GM19238 (cell line): ENCODE results near the gene LRRC4.

ENCODE experiments used
- DNase-seq: peaks from one replicate; pipeline ENCODE4 v3.0.0; 2011; ENCODE audit warnings: low spot score; ENCODE audit not compliant: insufficient read length

The LRRC4 gene

GRCh38 chr7:128031901-128032604 is 816 bp upstream of the LRRC4 start:
- DNase-seq = peak; percentile 52

- no peak for DNase-seq
These were observed 979 bp downstream of the LRRC4 start for GRCh38 chr7:128030263-128030653.

DNA sequence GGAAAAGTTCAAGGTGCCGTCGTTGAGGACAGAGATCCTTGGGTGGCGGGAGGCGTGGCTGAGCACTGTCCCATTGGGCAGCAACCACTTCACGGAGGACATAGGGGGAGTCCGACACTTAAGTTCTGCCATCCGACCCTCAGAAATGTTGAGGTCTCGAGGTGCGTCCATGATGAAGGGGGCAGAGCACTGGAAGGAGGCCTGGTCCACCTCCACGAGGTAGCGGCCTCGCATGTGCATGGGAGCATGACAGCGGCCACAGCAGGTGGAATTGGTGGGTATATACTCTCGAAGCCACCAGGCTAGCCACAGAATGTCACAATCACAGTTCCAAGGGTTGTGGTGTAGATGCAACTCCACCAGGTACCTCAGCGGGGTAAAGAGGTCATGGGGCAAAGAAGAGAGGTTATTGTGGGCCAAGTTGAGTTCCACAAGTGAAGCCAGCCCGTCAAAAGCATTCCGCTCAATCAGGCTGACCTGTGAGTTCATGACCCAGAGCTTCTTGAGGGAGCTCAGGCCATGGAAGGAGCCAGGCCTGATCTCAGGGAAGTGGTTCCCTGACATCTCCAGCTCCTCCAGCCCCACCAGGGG is 1.7 kb downstream of the LRRC4 start:
- DNase-seq = no peak

DNA sequence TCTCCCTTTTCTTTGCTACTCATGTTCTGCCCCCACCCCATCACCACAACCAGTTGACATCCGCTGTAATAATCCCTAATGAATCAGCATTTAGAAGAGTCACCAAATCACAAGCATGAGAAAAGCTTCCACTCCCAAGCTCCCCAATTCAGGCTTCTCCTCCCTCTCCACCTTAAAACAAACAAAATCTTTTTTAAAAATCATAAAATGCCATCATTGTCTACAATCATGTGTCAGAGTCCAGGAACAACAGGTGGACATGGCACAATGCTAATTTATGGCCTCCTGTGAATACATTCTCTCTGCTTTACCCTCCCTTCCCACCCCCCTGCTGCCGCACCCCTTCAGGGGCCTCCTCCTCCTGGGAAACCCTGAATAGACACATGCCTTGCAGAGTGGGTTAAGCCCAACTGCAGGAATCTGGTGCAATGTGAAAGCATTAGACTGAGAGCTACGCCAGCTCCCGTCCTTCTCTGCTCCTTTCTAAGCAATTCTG is 3.7 kb downstream of the LRRC4 start:
- DNase-seq = no peak

DNA sequence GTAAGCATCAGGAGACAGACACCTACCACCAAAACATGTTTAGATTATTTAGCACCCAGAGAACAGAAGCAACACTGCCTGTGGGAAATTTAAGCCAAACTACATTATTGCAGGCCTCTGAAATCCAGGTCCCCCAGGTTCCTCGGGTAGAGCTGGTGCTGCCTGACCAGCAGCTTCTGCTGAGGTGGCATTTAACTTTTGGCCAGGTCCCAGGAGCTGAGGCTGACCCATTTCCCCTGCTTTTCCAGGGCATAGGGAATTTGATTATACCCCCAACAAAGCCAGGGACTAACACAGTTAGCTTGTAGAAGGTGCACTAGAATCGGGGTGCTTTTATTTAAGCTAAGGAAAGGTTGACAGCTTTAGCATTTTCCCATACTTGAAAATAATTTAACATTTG is 4.7 kb downstream of the LRRC4 start:
- DNase-seq = no peak

GRCh38 chr7:128025819-128026218 is 5.4 kb downstream of the LRRC4 start:
- no peak for DNase-seq

DNA sequence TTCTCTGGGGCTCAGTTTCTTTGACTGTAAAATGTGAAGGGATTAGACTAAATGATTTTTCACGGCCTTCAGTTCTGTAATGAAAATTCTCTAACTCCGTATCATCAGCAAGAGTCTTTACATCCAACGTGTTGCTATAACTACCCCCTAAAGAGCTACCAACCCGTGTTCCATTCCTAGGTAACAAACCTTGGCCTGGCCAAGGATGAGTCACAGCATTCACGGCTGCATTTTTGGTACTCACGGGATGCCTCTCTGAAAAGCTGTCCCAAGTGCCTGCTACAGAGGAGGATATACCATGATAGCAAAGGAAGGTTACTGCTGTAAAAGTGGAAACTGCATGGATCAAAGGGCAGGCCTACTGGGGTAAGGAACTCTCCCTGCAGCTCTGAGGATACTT is 5.9 kb downstream of the LRRC4 start:
- DNase-seq = no peak

GRCh38 chr7:128024151-128024550 is 7.1 kb downstream of the LRRC4 start:
- no peak for DNase-seq

- DNase-seq = no peak
These were observed 8.4 kb downstream of the LRRC4 start for GRCh38 chr7:128022631-128023532.

DNA sequence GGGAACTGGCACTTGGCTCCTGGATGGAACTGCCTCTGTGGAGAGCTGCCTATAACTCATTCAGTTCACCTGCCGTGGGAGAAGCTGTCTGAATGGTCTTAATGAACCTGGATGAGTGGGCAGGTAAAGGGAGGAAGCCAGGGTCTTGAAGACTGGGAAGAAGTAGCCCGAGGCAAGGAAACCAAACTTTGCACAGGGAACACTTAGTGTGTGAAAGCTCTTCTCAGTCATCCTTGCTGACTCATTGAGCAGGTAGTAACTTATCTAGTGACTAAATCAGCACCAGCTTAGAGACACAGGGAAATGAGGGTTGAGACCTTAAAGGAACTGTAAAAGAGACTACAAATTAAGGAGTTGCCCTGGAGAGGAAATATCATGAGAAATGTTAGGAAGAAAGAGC is 9.9 kb downstream of the LRRC4 start:
- DNase-seq = no peak

GRCh38 chr7:128020159-128020558 is 11.1 kb downstream of the LRRC4 start:
- DNase-seq = no peak

DNA sequence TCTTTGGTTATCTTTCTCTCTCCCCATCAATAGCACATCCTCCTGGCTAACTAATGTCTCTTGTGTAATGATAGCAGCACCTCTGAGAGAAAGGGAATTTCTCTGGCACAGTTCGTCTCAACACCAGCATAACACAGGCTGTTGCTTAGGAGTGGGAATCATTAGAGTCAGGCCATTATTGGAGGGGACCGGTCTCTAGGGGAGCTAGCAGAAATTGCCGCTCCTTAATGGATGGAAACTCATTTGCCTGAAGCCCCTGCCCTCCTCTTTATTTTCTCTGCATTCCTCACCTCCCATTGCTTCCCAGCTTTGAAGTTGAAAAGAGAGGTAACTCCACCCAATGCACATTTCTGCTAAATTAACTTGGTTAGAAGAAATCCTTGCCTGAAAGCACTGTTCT is 11.9 kb downstream of the LRRC4 start:
- no peak for DNase-seq

- DNase-seq = no peak
These were observed 13.1 kb downstream of the LRRC4 start for GRCh38 chr7:128017862-128018845.

DNA sequence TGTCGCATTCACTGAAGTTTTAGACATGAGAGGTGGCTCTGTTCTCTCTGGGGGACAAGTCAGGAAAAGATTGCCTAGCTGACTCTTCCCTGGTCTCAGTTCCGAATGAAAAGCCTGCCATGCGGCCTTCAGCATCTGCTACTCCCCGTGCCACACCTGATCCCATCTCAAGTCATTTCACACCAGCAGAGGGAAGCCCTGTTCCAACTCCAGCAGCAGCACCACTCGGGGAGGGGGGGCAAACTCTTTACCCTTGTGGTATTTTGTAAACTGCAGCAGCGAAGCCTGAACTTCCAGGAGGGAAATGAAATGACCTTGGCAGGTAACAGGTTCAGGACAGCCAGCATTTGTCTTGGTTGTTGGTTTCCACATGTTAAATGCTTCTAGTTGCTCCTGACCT is 13.8 kb downstream of the LRRC4 start:
- no peak for DNase-seq

- no peak for DNase-seq
These were observed 16.4 kb downstream of the LRRC4 start for GRCh38 chr7:128014811-128015210.

DNA sequence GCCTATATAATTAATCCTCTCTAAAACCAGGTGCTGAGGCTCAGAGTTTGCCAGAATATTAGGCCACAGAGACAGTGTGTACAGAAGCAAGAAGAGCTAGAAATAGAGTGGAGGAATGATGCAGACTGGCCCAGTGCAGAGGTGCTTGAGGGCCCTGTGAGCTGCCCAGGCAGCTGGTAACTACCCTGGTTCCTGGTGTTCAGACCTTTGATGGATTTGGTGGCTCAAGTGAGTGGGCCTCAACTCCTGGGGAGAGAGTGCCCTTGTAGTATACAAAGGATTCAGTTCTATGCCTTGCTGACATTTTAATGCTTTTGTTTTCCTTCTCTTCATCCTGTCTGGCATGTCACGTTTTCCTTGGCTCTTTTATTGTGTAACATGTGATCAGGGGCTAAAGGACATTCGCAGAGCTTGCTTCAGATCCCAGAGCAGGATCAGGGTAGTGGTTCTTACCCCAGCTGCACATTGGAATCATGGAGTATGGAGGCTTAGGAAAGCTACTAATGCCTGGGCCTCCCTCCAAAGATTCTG is 20.0 kb downstream of the LRRC4 start:
- DNase-seq = no peak

DNA sequence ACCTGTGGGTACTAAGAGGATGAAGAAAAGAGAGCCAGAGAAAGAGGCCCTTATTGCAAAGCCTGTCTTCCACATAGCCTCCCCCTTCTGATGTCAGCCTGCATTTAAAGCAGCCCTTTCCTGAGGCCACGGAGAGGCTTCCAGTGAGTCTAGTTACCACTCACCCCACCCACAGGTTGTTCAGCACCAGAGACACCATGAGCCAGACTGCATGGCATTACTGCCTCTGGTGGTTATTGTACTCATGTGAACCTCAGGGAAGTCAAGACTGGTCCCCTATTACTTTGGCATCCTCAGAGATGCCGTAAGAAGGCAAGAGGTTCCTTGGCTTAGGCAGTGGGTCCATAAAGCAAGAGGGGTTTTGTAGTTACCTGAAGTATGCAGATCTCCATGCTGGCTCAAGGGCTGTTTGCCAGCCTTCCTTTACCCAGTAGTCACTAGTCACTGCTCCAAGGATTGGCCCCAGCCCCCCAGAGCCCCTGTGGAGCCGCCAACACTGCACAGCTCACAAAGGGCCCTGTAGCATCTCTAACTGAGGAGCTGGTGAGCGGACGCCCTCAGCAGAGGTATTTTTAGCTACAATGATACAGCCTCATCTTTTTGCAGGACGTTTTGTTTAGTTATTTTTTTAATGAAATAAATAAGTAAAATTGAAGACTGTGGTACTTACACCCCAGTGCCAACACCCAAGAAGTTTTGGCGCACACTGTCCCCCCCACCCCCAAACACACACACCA is 20.7 kb downstream of the LRRC4 start:
- no peak for DNase-seq

GRCh38 chr7:128008744-128009143 is 22.5 kb downstream of the LRRC4 start:
- no peak for DNase-seq

GRCh38 chr7:128008141-128008540 is 23.1 kb downstream of the LRRC4 start:
- DNase-seq = no peak

GRCh38 chr7:128007303-128007680 is 23.9 kb downstream of the LRRC4 start:
- no peak for DNase-seq
